GM19025 (cell line): Measurements from ENCODE around the gene KDM5A.

ENCODE experiments used
- ATAC-seq: cut with Tn5 transposase; IDR thresholded peaks from one replicate; pipeline ENCODE4 v1.9.1; 2021; ENCODE audit warnings: mild to moderate bottlenecking, low read depth, moderate library complexity; ENCODE audit not compliant: unreplicated experiment

KDM5A gene

GRCh38 chr12:275812-276211, 113.3 kb downstream of the KDM5A start:
- ATAC-seq, result no peak

DNA sequence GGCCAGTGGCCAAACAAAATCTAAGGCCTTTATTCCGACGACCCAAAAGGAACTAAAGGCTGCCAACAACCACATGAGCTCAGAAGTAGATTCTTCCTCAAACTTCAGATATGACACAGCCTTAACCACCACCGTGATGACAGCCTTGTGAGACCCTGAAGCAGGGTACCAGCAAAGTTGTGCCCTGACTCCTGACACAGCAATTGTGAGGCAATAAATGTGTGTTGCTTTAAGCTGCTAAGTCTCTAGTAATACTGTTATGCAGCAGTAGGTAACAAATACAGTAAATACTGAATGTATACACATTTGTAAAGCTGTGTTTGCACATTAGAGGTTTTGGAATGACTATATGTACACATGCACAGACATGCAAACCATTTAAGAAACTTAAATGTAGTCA, 115.7 kb downstream of the KDM5A start:
- ATAC-seq, result no peak

GRCh38 chr12:272942-273341, 116.2 kb downstream of the KDM5A start:
- ATAC-seq, result no peak

GRCh38 chr12:271161-271560, 118.0 kb downstream of the KDM5A start:
- ATAC-seq, result no peak

DNA sequence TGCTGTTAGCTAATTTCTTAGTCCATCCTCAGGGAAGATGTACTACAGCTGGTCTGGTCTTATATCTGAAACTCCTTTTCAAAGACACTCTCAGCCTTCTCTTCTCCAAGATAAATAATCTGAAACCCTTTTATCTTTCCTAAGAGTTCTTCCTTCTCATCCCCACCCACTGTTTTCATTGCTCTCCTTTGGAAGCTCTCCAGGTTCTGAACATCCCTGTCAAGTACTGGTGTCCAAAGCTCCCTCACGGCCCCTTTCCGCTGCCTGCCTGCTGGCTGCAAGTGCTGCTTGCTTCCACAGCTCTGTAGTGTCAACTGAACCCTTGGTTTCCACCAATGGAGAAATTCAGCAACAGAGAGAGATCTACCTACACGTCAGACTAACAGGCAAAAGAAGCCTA, 119.9 kb downstream of the KDM5A start:
- ATAC-seq, result no peak

- no peak for ATAC-seq
These were observed 120.7 kb downstream of the KDM5A start for GRCh38 chr12:268483-268840.

GRCh38 chr12:267581-268482, 121.3 kb downstream of the KDM5A start:
- no peak for ATAC-seq

GRCh38 chr12:265096-265495, 124.0 kb downstream of the KDM5A start:
- ATAC-seq, result no peak

GRCh38 chr12:264269-264668, 124.9 kb downstream of the KDM5A start:
- no peak for ATAC-seq

GRCh38 chr12:263574-263973, 125.5 kb downstream of the KDM5A start:
- ATAC-seq, result no peak

- ATAC-seq, result no peak
These were observed 126.3 kb downstream of the KDM5A start, which contains the start of gene SLC6A13 for GRCh38 chr12:262817-263216. SLC6A13 (minus strand) TSS chr12:262836; CDS start chr12:260052, 2,784 bp downstream.

GRCh38 chr12:262113-262512, 127.0 kb downstream of the KDM5A start:
- no peak for ATAC-seq

DNA sequence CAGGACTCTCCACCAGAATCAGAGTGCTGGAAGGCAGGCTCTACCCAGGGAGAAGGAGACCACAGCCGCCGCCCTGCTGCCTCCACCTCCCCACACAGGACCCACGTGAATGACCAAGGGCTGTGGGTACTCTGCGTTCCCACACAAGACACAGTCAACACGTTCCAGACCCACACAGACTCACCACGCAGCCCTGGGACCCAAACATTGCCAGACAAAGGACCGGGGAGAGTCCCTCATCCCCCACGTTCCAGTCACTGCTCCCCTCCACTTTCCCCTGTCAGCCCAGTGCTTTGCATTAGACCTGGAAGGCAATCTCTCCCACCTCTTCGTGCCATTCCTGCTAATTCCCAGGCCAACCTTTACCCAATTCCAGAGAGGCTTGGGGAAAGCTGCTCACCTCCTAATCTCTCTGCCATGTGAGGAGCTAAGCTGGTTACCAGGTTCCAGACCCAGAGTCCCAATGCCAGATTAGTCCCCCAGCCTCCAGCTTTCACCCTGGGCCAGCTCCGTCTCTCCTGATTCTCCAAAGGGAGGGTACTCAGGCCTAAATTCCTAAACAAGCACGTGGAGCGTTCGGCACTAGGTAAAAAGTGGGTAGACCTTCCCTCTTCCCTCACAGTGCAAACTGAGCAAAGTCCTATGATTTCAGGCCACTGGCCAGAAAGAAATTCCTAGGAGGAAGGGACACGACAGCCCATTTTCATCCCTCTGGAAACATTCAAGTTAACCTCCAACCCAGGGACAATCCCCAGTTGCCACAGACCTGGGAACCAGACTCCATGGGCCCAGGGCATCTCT, 131.4 kb downstream of the KDM5A start:
- ATAC-seq, result no peak

DNA sequence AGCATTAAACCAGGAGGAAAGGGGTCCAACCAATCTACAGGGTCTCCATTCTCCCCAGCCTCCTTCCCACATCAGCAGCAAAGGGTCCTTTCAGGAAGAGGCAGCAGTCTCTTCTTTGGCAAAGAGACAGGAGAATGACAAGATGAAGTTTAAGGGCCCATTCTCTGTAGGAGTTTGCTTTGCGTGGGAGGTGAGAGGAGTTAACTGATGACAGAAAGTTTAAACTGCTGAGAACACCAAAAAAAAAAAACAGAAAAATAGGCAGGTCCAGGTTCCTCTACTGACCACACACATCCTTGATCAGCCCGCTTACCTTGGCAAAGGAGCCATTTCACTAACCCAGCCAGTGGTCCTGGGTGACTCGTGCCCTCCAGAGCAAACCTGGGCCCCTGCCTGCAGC, 132.2 kb downstream of the KDM5A start:
- ATAC-seq, result no peak

GRCh38 chr12:256225-256624, 132.9 kb downstream of the KDM5A start:
- ATAC-seq, result no peak

GRCh38 chr12:254912-255311, 134.2 kb downstream of the KDM5A start:
- ATAC-seq, result no peak

DNA sequence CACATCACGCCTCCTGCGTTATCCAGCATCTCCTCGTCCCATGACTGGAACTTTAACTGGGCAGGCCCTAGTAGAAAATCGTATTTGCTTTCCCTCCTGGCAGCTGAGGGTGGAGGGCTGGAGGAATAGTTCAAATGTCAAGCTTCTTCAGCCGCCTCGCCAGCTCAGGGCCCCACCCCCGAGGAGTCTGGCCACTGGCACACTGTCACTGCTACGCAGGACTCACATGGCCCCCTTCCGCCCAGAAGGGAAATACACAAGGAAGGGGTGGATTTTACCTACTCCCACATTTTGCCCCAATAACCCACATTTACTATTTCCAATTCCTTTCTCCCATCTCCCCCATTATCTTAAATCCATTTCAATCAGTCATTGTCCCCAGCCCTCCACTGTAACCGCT, 135.1 kb downstream of the KDM5A start:
- ATAC-seq, result no peak

DNA sequence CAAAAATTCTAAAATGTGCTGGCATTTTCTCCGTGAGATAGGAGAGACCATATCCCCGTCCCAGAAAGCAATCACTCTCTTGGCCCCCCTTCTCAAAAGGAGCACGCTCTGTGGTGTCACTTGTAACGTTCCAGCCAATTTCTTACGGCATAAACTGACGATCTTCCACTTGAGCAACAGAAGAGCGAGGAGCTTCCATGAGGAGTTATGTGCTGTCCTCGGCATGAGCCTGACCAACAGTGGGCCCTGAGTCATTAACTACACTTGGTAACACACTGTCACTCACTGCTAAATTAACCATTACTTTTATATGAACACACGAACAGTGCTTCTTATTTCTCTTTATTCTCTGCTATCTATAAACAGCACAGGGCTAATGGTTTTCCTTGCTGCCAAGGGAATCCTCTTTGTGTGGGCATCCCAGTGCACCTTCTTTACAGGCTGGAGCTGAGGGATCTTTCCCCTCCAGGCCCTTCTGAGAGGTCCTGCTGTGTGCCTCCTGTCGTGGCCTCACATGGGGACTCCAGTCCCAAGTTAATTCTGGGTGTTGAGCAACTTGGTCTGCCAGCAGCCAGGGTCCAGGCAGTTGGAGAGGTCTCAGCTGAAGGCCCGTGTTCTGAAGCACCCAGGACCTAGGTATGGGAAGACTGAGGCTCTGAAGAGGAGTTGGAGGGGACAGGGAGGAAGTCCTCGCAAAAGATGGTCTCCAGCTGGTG, 135.8 kb downstream of the KDM5A start:
- ATAC-seq, result no peak

GRCh38 chr12:252636-253035, 136.5 kb downstream of the KDM5A start:
- ATAC-seq, result no peak

DNA sequence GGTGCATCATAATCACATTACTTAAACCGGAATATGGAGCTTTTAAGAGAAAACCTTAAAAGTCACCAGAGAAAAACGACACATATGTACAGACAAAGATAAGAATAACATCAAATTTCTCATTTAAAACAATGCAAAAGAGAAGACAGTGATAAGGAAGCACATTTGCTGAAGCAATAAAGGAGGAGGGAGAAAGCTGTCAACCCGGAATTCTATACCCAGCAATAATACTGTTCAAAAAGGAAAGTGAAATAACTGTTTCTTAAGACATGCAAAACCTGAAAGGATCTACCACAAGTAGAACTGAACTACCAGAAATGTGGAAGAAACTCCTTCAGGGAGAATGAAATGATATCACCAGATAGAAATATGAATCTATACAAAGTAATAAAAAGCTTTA, 141.8 kb downstream of the KDM5A start:
- ATAC-seq, result no peak

DNA sequence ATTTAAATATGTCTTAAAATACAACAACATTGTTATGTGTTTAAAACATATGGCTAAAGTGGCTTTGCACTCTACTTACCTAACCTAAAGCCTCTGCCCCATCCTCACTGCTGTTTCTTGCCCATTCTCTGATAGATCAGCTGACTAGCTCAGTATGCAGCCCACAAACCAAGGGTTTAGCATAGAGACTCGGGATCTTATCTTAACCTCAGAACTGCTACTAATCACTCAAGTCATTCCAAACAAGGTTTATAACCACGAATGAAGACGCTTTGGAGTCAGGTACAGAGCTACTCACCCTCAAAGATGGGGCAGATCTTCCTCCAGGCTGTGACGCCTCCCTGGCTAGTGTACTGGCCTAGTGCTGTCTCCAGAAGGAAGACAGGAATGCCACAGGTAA, 145.7 kb downstream of the KDM5A start:
- no peak for ATAC-seq
